Activated CD4-positive, alpha-beta memory T cell treated with anti-CD3 and anti-CD28 coated beads, Interleukin-2, amount 10 ng/mL, durations not matched to agents 7 days and 5 days (primary cell): ENCODE results near the gene MTIF2. TPM values are rescaled to one million over a fixed set of nuclear protein-coding genes. Genes with fewer than 3 reads are reported as not detected.
"Not testable (repeated sequence)": the region's sequence is repeated elsewhere in the genome, so short reads cannot be mapped to it uniquely, and the experiment has no call there.

Source experiments
- CTCF ChIA-PET: fragments of 350-600 bp; sonication (Branson Sonifier 250); formaldehyde crosslinking; loops from one replicate; lab custom pipeline; 2021; ENCODE audit warnings: antibody characterized with exemption, inconsistent platforms; lab: Charles Lee
- POLR2A ChIA-PET: fragments of 350-600 bp; sonication (Branson Sonifier 250); formaldehyde crosslinking; loops from one replicate; lab custom pipeline; 2021; ENCODE audit warnings: antibody characterized with exemption; lab: Charles Lee
- DNase-seq: peaks from one replicate; pipeline ENCODE4 v3.0.0-alpha.2; 2020
- H3K27ac Mint-ChIP-seq: one replicate; pipeline ENCODE4 v1.8.0; 2021; ENCODE audit warnings: mild to moderate bottlenecking, mixed read lengths
- H3K27me3 Mint-ChIP-seq: one replicate; pipeline ENCODE4 v1.8.0; 2021; ENCODE audit warnings: mixed read lengths
- H3K36me3 Mint-ChIP-seq: one replicate; pipeline ENCODE4 v1.8.0; 2021; ENCODE audit warnings: low read depth, mixed read lengths
- H3K4me1 Mint-ChIP-seq: one replicate; pipeline ENCODE4 v1.8.0; 2021; ENCODE audit warnings: mixed read lengths
- H3K4me3 Mint-ChIP-seq: one replicate; pipeline ENCODE4 v1.8.0; 2021; ENCODE audit warnings: mild to moderate bottlenecking, mixed read lengths
- H3K9me3 Mint-ChIP-seq: one replicate; pipeline ENCODE4 v1.8.0; 2021; ENCODE audit warnings: mixed read lengths
- total RNA-seq, 2 experiments: library from RNA; stranded (reverse); gene quantifications; one replicate each; pipeline ENCODE4 v1.2.3, GENCODE V29; 2021

The MTIF2 gene
- total RNA-seq, 2 experiments from 2014 or later: 25.6 to 26.5 TPM

GRCh38 chr2:55235724-55236538 lies 33.1 kb downstream of the MTIF2 start:
- ChIA-PET POLR2A (interaction anchor here (2.6 kb wide), 1 partner anchor 12 kb away, joined by 12 read pairs; no protein-coding TSS in a partner anchor), CTCF (no interaction called here)
- Mint-ChIP-seq H3K4me3 (no peak overlapping the region), H3K36me3 (peaks cover 48% of the 10 kb centered on the region), H3K9me3 (no peaks in the 10 kb centered on the region), H3K27me3 (no peaks in the 10 kb centered on the region), H3K27ac (no peak overlapping the region), H3K4me1 (peaks cover 42% of the 10 kb centered on the region)
- no peak for DNase-seq

DNA sequence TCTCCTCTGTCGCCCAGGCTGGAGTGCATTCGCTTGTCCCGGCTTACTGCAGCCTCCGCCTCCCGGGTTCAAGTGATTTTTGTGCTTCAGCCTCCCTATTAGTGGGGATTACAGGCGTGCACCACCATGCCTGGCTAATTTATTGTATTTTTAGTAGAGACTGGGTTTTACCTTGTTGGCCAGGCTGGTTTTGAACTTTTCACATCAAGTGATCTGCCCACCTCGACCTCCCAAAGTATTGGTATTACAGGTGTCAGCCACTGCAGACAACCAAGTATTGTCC lies 35.4 kb downstream of the MTIF2 start:
- ChIA-PET POLR2A (no interaction called here), CTCF (no interaction called here)
- Mint-ChIP-seq H3K36me3 (peaks cover 57% of the 10 kb centered on the region), H3K27ac (peak overlapping the region; percentile 96), H3K4me1 (peaks cover 56% of the 10 kb centered on the region), H3K27me3 (no peaks in the 10 kb centered on the region), H3K9me3 (no peaks in the 10 kb centered on the region), H3K4me3 (peak overlapping the region; percentile 97)
- no peak for DNase-seq

- Mint-ChIP-seq H3K27me3 (no peaks in the 10 kb centered on the region), H3K27ac (peak overlapping the region; percentile 96), H3K4me3 (peak overlapping the region; percentile 97), H3K4me1 (peaks cover 62% of the 10 kb centered on the region), H3K36me3 (peaks cover 59% of the 10 kb centered on the region), H3K9me3 (no peaks in the 10 kb centered on the region)
- peak; percentile 55 for DNase-seq
- ChIA-PET CTCF (interaction anchor here (1.0 to 1.5 kb wide), 2 partner anchors 10 to 37 kb away, joined by 3 to 4 read pairs; no protein-coding TSS in a partner anchor), POLR2A (interaction anchor here (0.5 to 1.5 kb wide), 15 partner anchors 10 to 1126 kb away, joined by 3 to 52 read pairs (median 5); partner anchors contain the start of genes CCDC88A, CFAP36, MTIF2 and PPP4R3B)
Observed at GRCh38 chr2:55232863-55233657, 36.0 kb downstream of the MTIF2 start.

- H3K36me3 Mint-ChIP-seq: peaks cover 63% of the 10 kb centered on the region
- H3K27ac Mint-ChIP-seq: peak within 1 kb of the TSS; percentile 96
- CTCF ChIA-PET: interaction anchor here (1.0 to 1.5 kb wide), 2 partner anchors 9 to 38 kb away, joined by 3 to 4 read pairs; no protein-coding TSS in a partner anchor
- DNase-seq: peak; percentile 91
- H3K27me3 Mint-ChIP-seq: no peaks in the 10 kb centered on the region
- H3K4me1 Mint-ChIP-seq: peaks cover 67% of the 10 kb centered on the region
- peak within 1 kb of the TSS; percentile 97 for H3K4me3 Mint-ChIP-seq
- POLR2A ChIA-PET: interaction anchor here (0.6 to 1.5 kb wide), 14 partner anchors 9 to 1125 kb away, joined by 3 to 52 read pairs (median 6); partner anchors contain the start of genes CCDC88A, CFAP36, MTIF2 and PPP4R3B
- no peaks in the 10 kb centered on the region for H3K9me3 Mint-ChIP-seq
Observed at GRCh38 chr2:55232084-55232862, 36.8 kb downstream of the MTIF2 start, which contains the start of the genes CLHC1 and RPS27A. CLHC1 (minus strand) TSS chr2:55232293; CDS start chr2:55222411, 9,882 bp downstream. RPS27A (plus strand) TSS chr2:55232688; CDS start chr2:55232825, 137 bp downstream.

DNA sequence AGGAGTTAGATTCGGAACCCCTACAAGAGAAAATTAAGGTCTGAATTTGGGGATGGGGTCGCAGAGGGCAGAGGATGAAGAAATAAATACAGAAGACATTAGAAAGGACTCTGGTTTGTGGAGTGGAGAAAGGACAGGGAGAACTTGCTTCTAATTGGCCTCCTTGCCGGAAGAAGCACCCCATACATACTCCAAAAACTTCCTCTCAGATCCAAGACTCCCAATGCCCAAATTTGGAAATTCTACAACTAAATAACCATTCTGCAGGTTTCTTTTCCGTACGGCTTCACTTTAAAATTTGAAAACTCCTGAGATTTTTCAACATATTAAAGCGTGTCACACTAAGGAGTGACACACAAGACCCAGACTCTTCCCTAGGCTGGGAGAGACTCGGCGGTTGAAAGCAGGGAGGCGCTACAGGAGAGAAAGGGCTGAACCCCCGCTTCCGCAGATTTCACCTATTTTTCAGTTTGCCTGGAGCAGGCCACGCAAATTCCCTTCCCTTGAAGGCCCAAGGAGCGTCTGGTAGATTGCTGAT lies 37.4 kb downstream of the MTIF2 start:
- peak overlapping the region; percentile 96 for H3K27ac Mint-ChIP-seq
- no peaks in the 10 kb centered on the region for H3K9me3 Mint-ChIP-seq
- H3K4me1 Mint-ChIP-seq: peaks cover 69% of the 10 kb centered on the region
- H3K4me3 Mint-ChIP-seq: peak overlapping the region; percentile 97
- no peak for DNase-seq
- no peaks in the 10 kb centered on the region for H3K27me3 Mint-ChIP-seq
- ChIA-PET POLR2A (interaction anchor here (1.1 kb wide), 1 partner anchor 10 kb away, joined by 3 read pairs; no protein-coding TSS in a partner anchor), CTCF (no interaction called here)
- H3K36me3 Mint-ChIP-seq: peaks cover 62% of the 10 kb centered on the region

DNA sequence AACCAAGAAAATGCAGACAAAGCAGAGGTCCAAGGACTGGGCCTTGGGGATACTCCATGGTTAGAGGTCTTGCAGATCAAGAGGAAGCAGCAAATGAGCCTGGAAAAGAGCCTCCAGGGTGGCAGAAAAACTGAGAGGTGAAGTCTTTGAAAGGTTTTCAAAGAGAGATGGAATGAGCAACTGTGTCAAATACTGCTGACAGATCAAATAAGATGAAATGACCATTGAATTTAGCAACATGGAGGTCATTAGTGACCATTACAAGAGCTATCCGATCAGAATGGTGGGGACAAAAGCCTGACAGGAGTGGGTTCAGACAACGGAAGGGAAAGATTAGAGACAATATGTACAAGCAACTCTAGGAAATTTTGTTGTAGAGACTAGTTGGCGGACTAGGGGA lies 38.5 kb downstream of the MTIF2 start:
- no peak for DNase-seq
- Mint-ChIP-seq H3K27ac (peak overlapping the region; percentile 6), H3K4me1 (peaks cover 64% of the 10 kb centered on the region), H3K4me3 (peak overlapping the region; percentile 97), H3K36me3 (peaks cover 53% of the 10 kb centered on the region), H3K27me3 (no peaks in the 10 kb centered on the region), H3K9me3 (no peaks in the 10 kb centered on the region)
- CTCF ChIA-PET: no interaction called here
- POLR2A ChIA-PET: interaction anchor here (1.1 kb wide), 1 partner anchor 9 kb away, joined by 3 read pairs; no protein-coding TSS in a partner anchor

DNA sequence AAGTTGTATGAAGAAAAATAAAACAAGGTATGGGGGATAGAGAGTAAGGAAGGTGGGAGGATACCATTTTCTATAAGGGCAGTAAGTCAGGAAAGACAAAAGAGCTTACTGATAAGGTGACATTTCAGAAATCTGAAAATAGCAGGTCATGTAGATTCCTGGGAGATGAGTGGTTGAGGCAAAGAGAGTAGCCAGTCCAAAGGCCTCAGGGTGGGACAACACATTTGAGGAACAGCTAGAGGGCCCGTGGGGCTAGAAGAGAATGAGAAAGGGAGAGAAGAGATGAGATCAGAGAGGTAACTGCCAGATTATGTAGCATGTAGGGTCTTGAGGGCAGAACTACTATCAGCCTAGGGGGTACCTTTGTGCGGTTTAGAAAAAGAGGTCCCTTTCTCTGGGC lies 39.8 kb downstream of the MTIF2 start:
- POLR2A ChIA-PET: no interaction called here
- Mint-ChIP-seq H3K27me3 (no peaks in the 10 kb centered on the region), H3K36me3 (peaks cover 39% of the 10 kb centered on the region), H3K9me3 (no peaks in the 10 kb centered on the region), H3K4me3 (no peak overlapping the region), H3K27ac (no peak overlapping the region), H3K4me1 (peaks cover 54% of the 10 kb centered on the region)
- CTCF ChIA-PET: no interaction called here
- no peak for DNase-seq

DNA sequence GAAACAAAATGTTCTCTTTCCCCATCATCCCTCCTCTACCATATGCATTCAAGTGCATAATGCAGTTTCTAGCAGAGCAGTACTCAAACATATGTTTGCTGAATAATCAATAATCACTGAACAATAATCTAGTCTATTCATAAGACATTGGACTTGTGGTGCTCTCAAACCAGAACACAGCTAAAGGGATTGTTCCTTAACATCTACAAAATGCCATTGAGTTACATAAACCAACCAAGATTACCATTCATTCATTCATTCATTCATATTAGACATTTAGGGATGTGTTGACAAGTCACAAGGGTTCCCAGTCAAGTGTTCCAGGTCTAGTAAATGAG lies 40.8 kb downstream of the MTIF2 start:
- Mint-ChIP-seq H3K4me3 (peak overlapping the region; percentile 33), H3K9me3 (no peaks in the 10 kb centered on the region), H3K4me1 (peaks cover 45% of the 10 kb centered on the region), H3K27ac (peak overlapping the region; percentile 65), H3K27me3 (no peaks in the 10 kb centered on the region), H3K36me3 (peaks cover 30% of the 10 kb centered on the region)
- CTCF ChIA-PET: no interaction called here
- no peak for DNase-seq
- POLR2A ChIA-PET: interaction anchor here (1.1 kb wide), 1 partner anchor 31 kb away, joined by 3 read pairs; no protein-coding TSS in a partner anchor

DNA sequence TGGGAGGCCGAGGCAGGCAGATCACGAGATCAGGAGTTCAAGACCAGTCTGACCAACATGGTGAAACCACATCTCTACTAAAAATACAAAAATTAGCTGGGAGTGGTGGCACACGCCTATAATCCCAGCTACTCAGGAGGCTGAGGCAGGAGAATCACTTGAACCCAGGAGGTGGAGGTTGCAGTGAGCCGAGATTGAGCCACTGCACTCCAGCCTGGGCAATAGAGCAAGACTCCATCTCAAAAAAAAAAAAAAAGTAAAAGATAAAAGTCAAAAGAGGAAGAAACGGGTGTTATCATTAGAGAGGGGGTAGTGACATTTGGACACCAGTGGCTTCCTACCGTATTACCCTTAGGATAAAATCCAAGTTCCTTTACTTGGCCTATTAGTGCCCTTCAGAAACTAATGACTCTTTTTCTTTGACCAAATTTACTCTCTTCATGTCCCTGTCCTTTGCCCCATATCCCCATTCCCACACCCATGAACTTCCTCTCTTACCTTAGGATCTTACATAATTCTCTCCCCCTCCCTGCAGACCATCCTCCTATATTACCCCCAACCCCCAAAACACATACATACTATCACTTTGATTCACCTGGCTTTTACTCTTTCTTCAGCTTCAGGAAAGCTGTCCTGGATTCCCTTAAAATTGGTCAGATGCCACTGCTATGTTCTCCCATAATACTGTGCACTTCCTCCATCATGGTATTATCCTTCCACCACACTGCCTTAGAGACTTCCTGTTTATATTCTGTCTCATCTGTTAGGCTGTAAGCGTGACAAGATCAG lies 41.4 kb downstream of the MTIF2 start:
- Mint-ChIP-seq H3K4me3 (peak overlapping the region; percentile 33), H3K4me1 (peaks cover 47% of the 10 kb centered on the region), H3K27ac (peak overlapping the region; percentile 65), H3K36me3 (peaks cover 24% of the 10 kb centered on the region)
- CTCF ChIA-PET, DNase-seq, H3K27me3 Mint-ChIP-seq, H3K9me3 Mint-ChIP-seq: not testable (repeated sequence)
- POLR2A ChIA-PET: interaction anchor here (1.1 kb wide), 1 partner anchor 32 kb away, joined by 3 read pairs; no protein-coding TSS in a partner anchor

GRCh38 chr2:55225481-55226020 lies 43.5 kb downstream of the MTIF2 start:
- ChIA-PET CTCF (interaction anchor here (1.3 kb wide), 1 partner anchor 49 kb away, joined by 3 read pairs; no protein-coding TSS in a partner anchor), POLR2A (interaction anchor here (1.4 to 3.3 kb wide), 2 partner anchors 11 to 293 kb away, joined by 3 to 12 read pairs; partner anchors contain the start of gene CFAP36)
- Mint-ChIP-seq H3K9me3 (no peaks in the 10 kb centered on the region), H3K27me3 (no peaks in the 10 kb centered on the region), H3K27ac (no peak overlapping the region), H3K36me3 (peaks cover 24% of the 10 kb centered on the region), H3K4me3 (no peak overlapping the region), H3K4me1 (peaks cover 53% of the 10 kb centered on the region)
- no peak for DNase-seq

- H3K9me3 Mint-ChIP-seq: no peaks in the 10 kb centered on the region
- DNase-seq: no peak
- H3K4me1 Mint-ChIP-seq: peaks cover 46% of the 10 kb centered on the region
- ChIA-PET CTCF (interaction anchor here (1.3 to 1.6 kb wide), 3 partner anchors 49 to 295 kb away, joined by 3 to 8 read pairs (median 3); partner anchors contain the start of genes CFAP36 and RTN4), POLR2A (interaction anchor here (0.7 to 4.3 kb wide), 7 partner anchors 8 to 393 kb away, joined by 3 to 52 read pairs (median 5); partner anchors contain the start of genes CFAP36, CLHC1, PPP4R3B and RPS27A)
- H3K36me3 Mint-ChIP-seq: peaks cover 18% of the 10 kb centered on the region
- H3K4me3 Mint-ChIP-seq: no peak overlapping the region
- H3K27me3 Mint-ChIP-seq: no peaks in the 10 kb centered on the region
- no peak overlapping the region for H3K27ac Mint-ChIP-seq
Observed at GRCh38 chr2:55224761-55225261, 44.2 kb downstream of the MTIF2 start.
